Measurements from ENCODE around the gene USP48. TPM values are rescaled to one million over a fixed set of nuclear protein-coding genes. Genes with fewer than 3 reads are reported as not detected.

Gene USP48
- total and polyA plus RNA-seq, 2 of the 13 experiments (the other 11 are each of a cell fraction or from before 2014, with no cell fraction given) = 30.4 to 30.7 TPM

GRCh38 chr1:21644348-21644747, 138.6 kb downstream of the USP48 start (continued):
- TF ChIP-seq HOMEZ (CRISPR knock-in tag; IDR thresholded peaks at IDR 0.05; ENCODE audit: low read depth) (no peak), ZMAT3 (CRISPR knock-in tag; conservative IDR thresholded peaks at IDR 0.05) (no peak), ZNF891 (CRISPR knock-in tag; IDR thresholded peaks at IDR 0.05) (no peak), MIER2 (CRISPR knock-in tag; IDR thresholded peaks at IDR 0.05) (no peak), MAX (IDR thresholded peaks at IDR 0.05) (no peak), TEAD3 (CRISPR knock-in tag; optimal IDR thresholded peaks at IDR 0.05; ENCODE audit: borderline replicate concordance) (no peak)

- no peak for FAIRE-seq
- Histone ChIP-seq H3K9ac (ENCODE audit: insufficient read depth, low read depth, low read length) (no peak overlapping the region), H3K36me3 (replicated peaks in 1 of 2; ENCODE audit: control insufficient read depth in 1 of 2, insufficient read depth in 2 of 2, low read length in 2 of 2) (peaks cover 7 to 33% of the 10 kb centered on the region in 2 experiments), H3K4me3 (replicated peaks in 1 of 3; ENCODE audit: insufficient read depth in 1 of 3, low read depth in 2 of 3, low read length in 3 of 3) (no peak overlapping the region), H3K79me2 (ENCODE audit: insufficient read depth, low read length) (no peaks in the 10 kb centered on the region), H3K9me3 (ENCODE audit: low read length) (no peaks in the 10 kb centered on the region), H3K4me2 (ENCODE audit: low read depth, low read length) (no peak overlapping the region), H3K4me1 (ENCODE audit: insufficient read depth, low read length) (peaks cover 11% of the 10 kb centered on the region; the same call in 1 of the 2 replicates), H4K20me1 (ENCODE audit: insufficient read depth, low read length) (peaks cover 13% of the 10 kb centered on the region), H3K27me3 (ENCODE audit: control insufficient read depth in 1 of 2, insufficient read depth in 2 of 2, low read length in 2 of 2) (no peaks in the 10 kb centered on the region), H3K27ac (ENCODE audit: extremely low read length, insufficient read depth, low read length) (no peak overlapping the region), H2AFZ (ENCODE audit: low read length) (no peak overlapping the region)
- WGBS (ENCODE audit: low lambda C conversion rate) = 99% methylated on average over 4 of the region's 5 CpGs
- ChIA-PET POLR2A (no interaction called here), CTCF (ENCODE audit: low intra/inter-chr PET ratio, low total read pairs) (no interaction called here)
- intact Hi-C loops (cut with micrococcal nuclease; ENCODE audit: unreplicated experiment) = no loop called here
- no peak for ATAC-seq
- no peak for DNase-seq (ENCODE audit: low spot score)
- no TSS peak for BruUV-seq (replicated peaks)
- TF ChIP-seq ZNF276 (CRISPR knock-in tag; IDR thresholded peaks at IDR 0.05; ENCODE audit: low read depth) (no peak), PTBP1 (IDR thresholded peaks at IDR 0.05; ENCODE audit: low read depth, low read length, poor library complexity, severe bottlenecking) (no peak), ZNF768 (CRISPR knock-in tag; IDR thresholded peaks at IDR 0.05) (peak; percentile 64; the same call in 1 of the 2 replicates), HBP1 (CRISPR knock-in tag; IDR thresholded peaks at IDR 0.05; ENCODE audit: low read depth) (no peak)
- in situ Hi-C loops (cut with HindIII; ENCODE audit: extremely low pct_ligation_motif_present, low pct_unique_long_range_greater_than_20kb) = no loop called here
Observed at GRCh38 chr1:21643624-21644023, 139.3 kb downstream of the USP48 start.
